H1 (cell line): Measurements from ENCODE around the gene SLC2A5. TPM values are rescaled to one million over a fixed set of nuclear protein-coding genes. Genes with fewer than 3 reads are reported as not detected.

Experiments
- CTCF ChIA-PET: fragments of 300-600 bp; sonication (Branson Sonifier 250); formaldehyde crosslinking; loops from one replicate; lab custom pipeline; 2021; ENCODE audit not compliant: partially characterized antibody; lab: Charles Lee
- POLR2A ChIA-PET: fragments of 300-600 bp; sonication (Branson Sonifier 250); formaldehyde crosslinking; loops from one replicate; lab custom pipeline; 2021; ENCODE audit warnings: inconsistent platforms; ENCODE audit not compliant: partially characterized antibody; lab: Charles Lee
- DNase-seq, 2 experiments: peaks; one replicate each; pipeline versions ENCODE4 v3.0.0 to v3.0.0-alpha.2; 2010 to 2022; ENCODE audit warnings: low spot score in 2 of 2, low read depth in 1 of 2, mixed read lengths in 1 of 2
- FAIRE-seq: peaks from 2 replicates; lab custom pipeline; 2011; peaks lifted over from hg19 to GRCh38; lab: Jason Lieb, UNC
- H2AFZ ChIP-seq: 2 replicates; pipeline ENCODE4 v1.8.1; 2012; ENCODE audit warnings: low read length, inconsistent platforms
- H2AK5ac ChIP-seq: 2 replicates; pipeline ENCODE4 v1.6.1; 2013; ENCODE audit warnings: low read depth, low read length
- H2BK120ac ChIP-seq: replicated peaks from 2 replicates; pipeline ENCODE3; 2013; ENCODE audit warnings: low read depth, low read length, inconsistent platforms
- H2BK12ac ChIP-seq: 2 replicates; pipeline ENCODE4 v1.6.1; 2013; ENCODE audit warnings: low read depth, low read length
- H2BK15ac ChIP-seq: 2 replicates; pipeline ENCODE4 v1.6.1; 2013; ENCODE audit warnings: low read length
- H2BK20ac ChIP-seq: 2 replicates; pipeline ENCODE4 v1.6.1; 2013; ENCODE audit warnings: low read length
- H2BK5ac ChIP-seq: 2 replicates; pipeline ENCODE4 v1.6.1; 2013; ENCODE audit warnings: low read depth, low read length
- H3K14ac ChIP-seq: 2 replicates; pipeline ENCODE4 v1.6.1; 2013; ENCODE audit warnings: inconsistent platforms; ENCODE audit not compliant: insufficient read length
- H3K18ac ChIP-seq: 2 replicates; pipeline ENCODE4 v1.6.1; 2013; ENCODE audit warnings: low read length; ENCODE audit errors: extremely low read depth
- H3K23ac ChIP-seq: 2 replicates; pipeline ENCODE4 v1.6.1; 2013; ENCODE audit warnings: inconsistent platforms; ENCODE audit not compliant: insufficient read length
- H3K23me2 ChIP-seq: 2 replicates; pipeline ENCODE4 v1.6.1; 2013; ENCODE audit warnings: low read depth, low read length
- H3K27ac ChIP-seq: 2 replicates; pipeline ENCODE4 v1.6.1; 2011; ENCODE audit warnings: low read depth, low read length, inconsistent platforms
- H3K27me3 ChIP-seq, 4 experiments: replicated peaks in 1 of 4; 1 replicate in 1 of 4; 2 replicates in 3 of 4; pipeline versions ENCODE4 v1.6.1 to v1.8.1; 2011 to 2013; ENCODE audit warnings: low read length in 3 of 4, mild to moderate bottlenecking in 3 of 4, inconsistent platforms in 2 of 4, mixed read lengths in 2 of 4, moderate library complexity in 1 of 4; ENCODE audit not compliant: control insufficient read depth in 3 of 4, insufficient read depth in 3 of 4; ENCODE audit errors: extremely low read depth in 1 of 4
- H3K36me3 ChIP-seq, 4 experiments: 2 replicates each; pipeline versions ENCODE4 v1.6.1 to v1.8.1; 2011 to 2013; ENCODE audit warnings: mild to moderate bottlenecking in 4 of 4, low read length in 3 of 4, moderate library complexity in 2 of 4, control low read depth in 1 of 4, inconsistent platforms in 1 of 4; ENCODE audit not compliant: insufficient read depth in 4 of 4, control insufficient read depth in 2 of 4
- H3K4ac ChIP-seq: replicated peaks from 2 replicates; pipeline ENCODE3; 2013; ENCODE audit warnings: low read length, low read depth, mixed read lengths, inconsistent platforms; ENCODE audit not compliant: insufficient read length
- H3K4me1 ChIP-seq, 4 experiments: replicated peaks in 1 of 4; 1 replicate in 1 of 4; 2 replicates in 3 of 4; pipeline versions ENCODE4 v1.6.1 to v1.8.1; 2011 to 2013; ENCODE audit warnings: low read length in 3 of 4, inconsistent platforms in 2 of 4, mixed read lengths in 1 of 4; ENCODE audit not compliant: insufficient read depth in 4 of 4, control insufficient read depth in 3 of 4
- H3K4me2 ChIP-seq, 2 experiments: 2 replicates each; pipeline versions ENCODE4 v1.6.1 to v1.8.1; 2011 to 2013; ENCODE audit warnings: low read depth in 2 of 2, low read length in 2 of 2, control low read depth in 1 of 2, inconsistent platforms in 1 of 2, mild to moderate bottlenecking in 1 of 2; ENCODE audit not compliant: insufficient read depth in 1 of 2
- H3K4me3 ChIP-seq, 4 experiments: fragments of 200-600, 300-600 bp in 1 of 4; sonication (generic), shearing (Covaris generic), sonication (Bioruptor Twin) in 1 of 4; 2 replicates each; pipeline versions ENCODE4 v1.5.1 to v1.8.1; 2011 to 2016; ENCODE audit warnings: low read length in 4 of 4, low read depth in 3 of 4, control low read depth in 2 of 4, inconsistent platforms in 2 of 4, mild to moderate bottlenecking in 2 of 4, mixed read lengths in 1 of 4, moderate library complexity in 1 of 4; ENCODE audit not compliant: insufficient read depth in 2 of 4; ENCODE audit errors: extremely low read depth in 1 of 4
- H3K56ac ChIP-seq: replicated peaks from 2 replicates; pipeline ENCODE3; 2013; ENCODE audit warnings: low read depth, mild to moderate bottlenecking, mixed read lengths, low read length, inconsistent platforms; ENCODE audit not compliant: insufficient read length
- H3K79me1 ChIP-seq: 2 replicates; pipeline ENCODE4 v1.6.1; 2013; ENCODE audit warnings: low read depth, low read length, control low read depth
- H3K79me2 ChIP-seq, 2 experiments: 2 replicates each; pipeline versions ENCODE4 v1.6.1 to v1.8.1; 2012 to 2013; ENCODE audit warnings: low read length in 2 of 2, mild to moderate bottlenecking in 2 of 2, inconsistent platforms in 1 of 2; ENCODE audit not compliant: insufficient read depth in 2 of 2, control insufficient read depth in 1 of 2
- H3K9ac ChIP-seq, 4 experiments: replicated peaks in 1 of 4; 1 replicate in 1 of 4; 2 replicates in 3 of 4; pipeline versions ENCODE4 v1.6.1 to v1.8.1; 2011 to 2013; ENCODE audit warnings: low read depth in 3 of 4, low read length in 3 of 4, control low read depth in 2 of 4, mild to moderate bottlenecking in 2 of 4, moderate library complexity in 2 of 4, inconsistent platforms in 1 of 4; ENCODE audit errors: extremely low read depth in 1 of 4
- H3K9me3 ChIP-seq, 2 experiments: 2 replicates each; pipeline versions ENCODE4 v1.6.1 to v1.8.1; 2012 to 2013; ENCODE audit warnings: mild to moderate bottlenecking in 2 of 2, moderate library complexity in 2 of 2, control low read depth in 1 of 2, inconsistent platforms in 1 of 2, low read depth in 1 of 2, low read length in 1 of 2, mixed read lengths in 1 of 2; ENCODE audit not compliant: insufficient read depth in 2 of 2
- H4K20me1 ChIP-seq, 2 experiments: replicated peaks in 1 of 2; 2 replicates each; pipeline versions ENCODE3 to v1.8.1; 2011 to 2013; ENCODE audit warnings: inconsistent platforms in 2 of 2, low read length in 2 of 2, mild to moderate bottlenecking in 1 of 2; ENCODE audit not compliant: insufficient read depth in 2 of 2, control insufficient read depth in 1 of 2
- H4K5ac ChIP-seq: 2 replicates; pipeline ENCODE4 v1.6.1; 2013; ENCODE audit warnings: low read length, low read depth, mixed read lengths, inconsistent platforms; ENCODE audit not compliant: insufficient read length
- H4K8ac ChIP-seq: 2 replicates; pipeline ENCODE4 v1.8.0; 2013; ENCODE audit warnings: mild to moderate bottlenecking, moderate library complexity, low read length, inconsistent platforms; ENCODE audit not compliant: insufficient read depth; ENCODE audit errors: extremely low read depth
- H4K91ac ChIP-seq: replicated peaks from 2 replicates; pipeline ENCODE3; 2013; ENCODE audit warnings: low read length, mixed read lengths, inconsistent platforms; ENCODE audit not compliant: insufficient read length
- CHD1 ChIP-seq: IDR thresholded peaks from 2 replicates; pipeline ENCODE4 v1.6.1; 2012; ENCODE audit warnings: low read depth, low read length, improper control_type of control experiment
- GTF2F1 ChIP-seq: IDR thresholded peaks from 2 replicates; pipeline ENCODE4 v1.6.1; 2012; ENCODE audit warnings: low read depth, low read length, improper control_type of control experiment, borderline replicate concordance
- HDAC6 ChIP-seq: IDR thresholded peaks from one replicate; pipeline ENCODE4 v1.7.1; 2012; ENCODE audit warnings: low read depth, mild to moderate bottlenecking, inconsistent platforms, low read length, moderate library complexity
- NANOG ChIP-seq: IDR thresholded peaks from 2 replicates; pipeline ENCODE4 v1.6.1; 2011; ENCODE audit warnings: low read length, low read depth, mild to moderate bottlenecking, inconsistent platforms; ENCODE audit not compliant: insufficient read depth, poor library complexity, severe bottlenecking
- PHF8 ChIP-seq: fragments of 200-600 bp; sonication (generic); conservative IDR thresholded peaks from 2 replicates; pipeline ENCODE4 v1.7.1; 2012; ENCODE audit warnings: low read depth, mild to moderate bottlenecking, inconsistent platforms, low read length, moderate library complexity
- POLR2AphosphoS5 ChIP-seq: IDR thresholded peaks from 2 replicates; pipeline ENCODE4 v1.6.1; 2011; ENCODE audit warnings: low read depth, low read length
- SUZ12 ChIP-seq: fragments of 200-600 bp; sonication (generic); IDR thresholded peaks from 2 replicates; pipeline ENCODE4 v1.6.1; 2012; ENCODE audit warnings: mild to moderate bottlenecking, inconsistent platforms, low read length, moderate library complexity, mixed read lengths
- TAF1 ChIP-seq: IDR thresholded peaks from 2 replicates; pipeline ENCODE4 v1.6.1; 2011; ENCODE audit warnings: mild to moderate bottlenecking, low read depth, low read length
- TEAD4 ChIP-seq: IDR thresholded peaks from 2 replicates; pipeline ENCODE4 v1.6.1; 2012; ENCODE audit warnings: low read depth, low read length, inconsistent platforms, mixed read lengths
- WGBS, 2 experiments: shearing (Covaris generic) in 1 of 2; methylation state at CpG; one replicate each; pipeline versions ENCODE4 v1.1.6 to v1.1.7; 2013 to 2015; ENCODE audit warnings: low lambda C conversion rate in 2 of 2, mixed read lengths in 2 of 2, inconsistent platforms in 1 of 2, low coverage in 1 of 2, missing lambda C conversion rate in 1 of 2; ENCODE audit not compliant: insufficient replicate concordance in 2 of 2, insufficient coverage in 1 of 2, insufficient read length in 1 of 2; ENCODE audit errors: extremely low coverage in 1 of 2, missing lambda C conversion rate in 1 of 2; 5-methylcytosine and 5-hydroxymethylcytosine counted together
- polyA plus RNA-seq, 7 experiments: library from polyadenylated mRNA; depleted of rRNA in 3 of 7; stranded (reverse) in 5 of 7; unstranded in 2 of 7; fragments of >200 nt in 5 of 7; fragments of 200-250 nt in 2 of 7; gene quantifications; 1 replicate in 5 of 7; 2 replicates in 1 of 7; 4 replicates in 1 of 7; pipeline versions ENCODE4 v1.2.1 to v1.2.3, GENCODE V29; 2011 to 2013; ENCODE audit warnings: missing spikeins in 2 of 7, mixed read lengths in 2 of 7
- total RNA-seq: library from RNA; stranded (reverse); fragmentation: NEBNext Ultra II Directional; extraction: Animal tissue kit (Norgen Biotek cat#: 25700); gene quantifications from 2 replicates; pipeline ENCODE4 v1.2.1, GENCODE V29; 2021

The SLC2A5 gene
- total and polyA plus RNA-seq, 2 of the 8 experiments (the other 6 are each of a cell fraction or from before 2014, with no cell fraction given) = 0.12 TPM; not detected in 1

- Histone ChIP-seq H3K56ac (no peak overlapping the region), H4K5ac (no peak overlapping the region), H2AFZ (no peak overlapping the region), H3K18ac (no peak overlapping the region), H3K79me1 (no peaks in the 10 kb centered on the region), H3K4me1 (peaks cover 0 to 2% (median 0%) of the 10 kb centered on the region in 4 experiments; a peak in 4 of 7 replicates), H2BK120ac (no peak overlapping the region), H2BK20ac (no peak overlapping the region), H3K36me3 (no peaks in the 10 kb centered on the region), H4K20me1 (peaks cover 0 to 2% of the 10 kb centered on the region in 2 experiments), H3K9ac (no peak overlapping the region), H3K9me3 (no peaks in the 10 kb centered on the region), H3K27me3 (no peaks in the 10 kb centered on the region), H3K79me2 (no peaks in the 10 kb centered on the region), H2BK15ac (no peak overlapping the region), H2BK5ac (no peak overlapping the region), H2AK5ac (no peak overlapping the region), H3K23ac (no peak overlapping the region), H3K14ac (no peak overlapping the region), H3K23me2 (no peaks in the 10 kb centered on the region), H2BK12ac (no peak overlapping the region), H3K4ac (no peak overlapping the region), H3K4me3 (no peak overlapping the region), H3K27ac (no peak overlapping the region), H4K91ac (no peak overlapping the region), H3K4me2 (no peak overlapping the region), H4K8ac (no peak overlapping the region; the same call in 1 of the 2 replicates)
- FAIRE-seq (no peak), DNase-seq (no peak)
- ChIA-PET CTCF (interaction anchor here (0.5 to 13.9 kb wide), 11 partner anchors 11 to 143 kb away, joined by 3 to 156 read pairs (median 4); partner anchors contain the start of gene H6PD), POLR2A (no interaction called here)
- no peak for TF ChIP-seq SUZ12
- no peak for TF ChIP-seq CHD1
- no peak for TF ChIP-seq TAF1
- TF ChIP-seq TEAD4 = no peak
- no peak for TF ChIP-seq NANOG
- TF ChIP-seq GTF2F1 = no peak
- TF ChIP-seq HDAC6 = no peak
- TF ChIP-seq PHF8 = no peak
- TF ChIP-seq POLR2AphosphoS5 = no peak
- 95% methylated on average over 14 of the region's 14 CpGs; no CpG with 5 or more reads in 1 of the 2 experiments for WGBS, 2 experiments
Observed at GRCh38 chr1:9106286-9106685, 36.9 kb upstream of the SLC2A5 start.
